ENCODE data around the gene DNAJB1.

Gene DNAJB1

GRCh38 chr19:14529254-14530004, 11.2 kb upstream of the DNAJB1 start, which contains the start of gene TECR:
TSS of gene TECR (plus strand) at chr19:14529594. CDS start at chr19:14529697, 103 bp downstream.
- Histone ChIP-seq H3K4me1 (ENCODE audit: control insufficient read depth, insufficient read depth, low read length) (no peaks in the 10 kb centered on the region), H3K27me3 (ENCODE audit: control insufficient read depth, insufficient read depth, low read length) (no peaks in the 10 kb centered on the region), H3K9me3 (ENCODE audit: control insufficient read depth, low read length) (no peaks in the 10 kb centered on the region), H3K4me3 (ENCODE audit: low read length) (peak within 1 kb of the TSS; percentile 62), H3K36me3 (ENCODE audit: control insufficient read depth, insufficient read depth, low read length) (no peaks in the 10 kb centered on the region), H3K9ac (ENCODE audit: low read length) (peak within 1 kb of the TSS; percentile 77)

DNA sequence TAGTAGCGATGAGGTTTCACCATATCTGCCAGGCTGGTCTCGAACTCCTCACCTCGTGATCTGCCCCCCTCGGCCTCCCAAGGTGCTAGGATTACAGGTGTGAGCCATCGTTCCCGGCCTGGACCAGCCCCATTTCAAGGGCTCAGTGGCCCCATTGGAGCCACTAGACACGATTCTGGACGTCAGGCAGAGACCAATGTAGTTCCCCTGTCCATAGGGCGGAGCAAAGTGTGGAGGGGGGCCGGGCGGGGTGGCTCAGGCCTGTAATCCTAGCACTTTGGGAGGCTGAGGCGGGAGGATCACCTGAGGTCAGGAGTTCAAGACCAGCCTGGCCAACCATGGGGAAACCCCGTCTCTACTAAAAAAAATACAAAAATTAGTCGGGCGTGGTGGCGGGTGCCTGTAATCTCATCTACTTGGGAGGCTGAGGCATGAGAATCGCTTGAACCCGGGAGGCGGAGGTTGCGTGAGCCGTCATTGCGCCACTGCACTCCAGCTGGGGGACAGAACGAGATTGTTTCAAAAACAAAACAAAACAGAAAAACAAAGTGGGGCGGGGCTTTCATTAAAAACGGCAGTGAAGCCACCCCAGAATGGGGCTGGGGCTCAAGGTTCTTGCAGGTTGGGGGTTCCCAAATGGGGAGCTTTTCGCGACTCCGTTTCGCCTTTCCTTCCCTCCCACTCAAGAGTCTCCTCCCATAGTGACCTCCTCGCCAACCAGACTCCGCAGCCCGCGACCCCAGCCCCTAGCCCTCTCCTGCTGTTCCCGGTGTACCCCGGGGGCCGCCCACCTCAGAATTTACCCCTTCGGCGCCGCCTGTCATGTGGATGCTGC, 10.4 kb upstream of the DNAJB1 start:
- Histone ChIP-seq H3K9me3 (ENCODE audit: control insufficient read depth, low read length) (no peaks in the 10 kb centered on the region), H3K27me3 (ENCODE audit: control insufficient read depth, insufficient read depth, low read length) (no peaks in the 10 kb centered on the region), H3K9ac (ENCODE audit: low read length) (peak overlapping the region; percentile 70), H3K4me3 (ENCODE audit: low read length) (peak overlapping the region; percentile 62), H3K36me3 (ENCODE audit: control insufficient read depth, insufficient read depth, low read length) (no peaks in the 10 kb centered on the region), H3K4me1 (ENCODE audit: control insufficient read depth, insufficient read depth, low read length) (no peaks in the 10 kb centered on the region)

- no peaks in the 10 kb centered on the region for H3K36me3 ChIP-seq (ENCODE audit: control insufficient read depth, insufficient read depth, low read length)
- H3K9ac ChIP-seq (ENCODE audit: low read length) = no peak overlapping the region
- no peaks in the 10 kb centered on the region for H3K27me3 ChIP-seq (ENCODE audit: control insufficient read depth, insufficient read depth, low read length)
- H3K4me1 ChIP-seq (ENCODE audit: control insufficient read depth, insufficient read depth, low read length) = peaks cover 15% of the 10 kb centered on the region
- no peaks in the 10 kb centered on the region for H3K9me3 ChIP-seq (ENCODE audit: control insufficient read depth, low read length)
- no peak overlapping the region for H3K4me3 ChIP-seq (ENCODE audit: low read length)
These were observed 8.2 kb upstream of the DNAJB1 start for GRCh38 chr19:14526423-14526822.

GRCh38 chr19:14525729-14526128, 7.5 kb upstream of the DNAJB1 start:
- Histone ChIP-seq H3K27me3 (ENCODE audit: control insufficient read depth, insufficient read depth, low read length) (no peaks in the 10 kb centered on the region), H3K4me1 (ENCODE audit: control insufficient read depth, insufficient read depth, low read length) (peaks cover 16% of the 10 kb centered on the region), H3K4me3 (ENCODE audit: low read length) (no peak overlapping the region), H3K9me3 (ENCODE audit: control insufficient read depth, low read length) (no peaks in the 10 kb centered on the region), H3K9ac (ENCODE audit: low read length) (no peak overlapping the region), H3K36me3 (ENCODE audit: control insufficient read depth, insufficient read depth, low read length) (no peaks in the 10 kb centered on the region)

DNA sequence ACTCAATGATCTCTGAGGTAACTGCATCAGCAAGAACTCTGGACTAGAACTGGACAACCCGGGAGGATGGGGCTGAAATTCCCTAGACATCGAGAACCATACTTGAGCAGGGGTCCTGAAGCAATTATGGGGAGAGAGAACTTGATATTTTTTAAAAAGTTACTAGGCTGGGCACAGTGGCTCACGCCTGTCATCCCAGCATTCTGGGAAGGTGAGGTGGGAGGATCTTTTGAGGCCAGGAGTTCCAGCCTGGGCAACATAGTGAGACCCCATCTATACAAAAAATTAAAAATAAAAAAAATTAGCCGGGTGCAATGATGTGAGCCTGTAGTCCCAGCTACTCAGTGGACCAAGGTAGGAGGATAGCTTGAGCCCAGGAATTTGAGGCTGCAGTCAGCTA, 2.3 kb upstream of the DNAJB1 start:
- H3K4me1 ChIP-seq (ENCODE audit: control insufficient read depth, insufficient read depth, low read length) = peaks cover 42% of the 10 kb centered on the region
- H3K4me3 ChIP-seq (ENCODE audit: low read length) = no peak overlapping the region
- H3K36me3 ChIP-seq (ENCODE audit: control insufficient read depth, insufficient read depth, low read length) = peaks cover 3% of the 10 kb centered on the region
- H3K9me3 ChIP-seq (ENCODE audit: control insufficient read depth, low read length) = no peaks in the 10 kb centered on the region
- no peaks in the 10 kb centered on the region for H3K27me3 ChIP-seq (ENCODE audit: control insufficient read depth, insufficient read depth, low read length)
- no peak overlapping the region for H3K9ac ChIP-seq (ENCODE audit: low read length)

GRCh38 chr19:14519860-14520407, 1.7 kb upstream of the DNAJB1 start:
- no peaks in the 10 kb centered on the region for H3K27me3 ChIP-seq (ENCODE audit: control insufficient read depth, insufficient read depth, low read length)
- no peaks in the 10 kb centered on the region for H3K9me3 ChIP-seq (ENCODE audit: control insufficient read depth, low read length)
- peaks cover 8% of the 10 kb centered on the region for H3K36me3 ChIP-seq (ENCODE audit: control insufficient read depth, insufficient read depth, low read length)
- H3K9ac ChIP-seq (ENCODE audit: low read length) = peak overlapping the region; percentile 5
- no peak overlapping the region for H3K4me3 ChIP-seq (ENCODE audit: low read length)
- H3K4me1 ChIP-seq (ENCODE audit: control insufficient read depth, insufficient read depth, low read length) = peaks cover 48% of the 10 kb centered on the region

DNA sequence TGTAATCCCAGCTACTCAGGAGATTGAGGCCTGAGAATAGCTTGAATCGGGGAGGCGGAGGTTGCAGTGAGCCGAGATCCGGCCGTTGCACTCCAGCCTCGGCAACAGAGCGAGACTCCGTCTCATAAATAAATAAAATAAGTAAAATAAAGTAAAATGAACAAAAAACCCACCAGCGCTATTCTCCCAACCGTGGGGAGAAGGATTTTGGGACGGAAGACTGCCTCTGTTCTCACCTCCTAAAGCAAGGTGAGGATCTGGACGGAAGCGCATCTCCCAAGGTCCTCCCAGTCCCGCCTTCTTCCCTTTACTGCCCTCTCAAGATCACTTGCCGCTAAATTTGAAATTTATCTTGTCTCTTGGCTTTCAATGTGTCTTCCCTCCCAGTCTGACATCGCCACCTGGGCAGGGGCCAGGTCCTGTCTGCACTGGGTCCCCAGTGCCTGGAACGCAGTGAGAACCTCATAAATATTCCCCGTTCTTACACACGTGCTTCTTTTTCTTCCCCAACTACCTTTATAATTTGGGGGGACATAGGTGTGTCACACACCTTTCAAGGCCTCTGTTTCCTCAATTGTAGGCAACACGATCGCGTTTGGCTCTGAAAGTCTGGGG, 1.2 kb upstream of the DNAJB1 start:
- H3K9ac ChIP-seq (ENCODE audit: low read length) = peak overlapping the region; percentile 70
- peaks cover 54% of the 10 kb centered on the region for H3K4me1 ChIP-seq (ENCODE audit: control insufficient read depth, insufficient read depth, low read length)
- no peak overlapping the region for H3K4me3 ChIP-seq (ENCODE audit: low read length)
- H3K27me3 ChIP-seq (ENCODE audit: control insufficient read depth, insufficient read depth, low read length) = no peaks in the 10 kb centered on the region
- H3K9me3 ChIP-seq (ENCODE audit: control insufficient read depth, low read length) = no peaks in the 10 kb centered on the region
- peaks cover 14% of the 10 kb centered on the region for H3K36me3 ChIP-seq (ENCODE audit: control insufficient read depth, insufficient read depth, low read length)

DNA sequence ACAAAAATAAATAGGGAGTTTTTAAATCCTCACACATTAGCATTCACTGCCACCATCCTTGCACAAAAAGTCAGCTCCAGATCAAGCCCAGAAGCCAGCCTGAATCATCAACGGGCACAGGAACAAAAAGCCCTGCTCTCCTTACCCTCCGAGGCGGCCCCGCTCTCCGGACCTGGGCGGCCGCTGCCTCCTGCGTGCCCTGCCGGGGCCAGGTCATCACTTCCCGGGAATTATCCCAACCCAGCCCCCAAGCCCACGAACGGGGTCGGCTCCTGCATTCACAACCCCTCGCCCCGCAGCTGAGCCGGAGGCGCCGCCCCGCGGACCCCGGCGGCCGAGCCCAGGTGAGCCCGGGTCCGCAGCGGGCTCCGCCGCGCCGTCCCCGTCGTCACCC, 754 bp downstream of the DNAJB1 start:
- Histone ChIP-seq H3K4me1 (ENCODE audit: control insufficient read depth, insufficient read depth, low read length) (peaks cover 54% of the 10 kb centered on the region), H3K9me3 (ENCODE audit: control insufficient read depth, low read length) (no peaks in the 10 kb centered on the region), H3K9ac (ENCODE audit: low read length) (peak overlapping the region; percentile 98), H3K36me3 (ENCODE audit: control insufficient read depth, insufficient read depth, low read length) (peaks cover 15% of the 10 kb centered on the region), H3K27me3 (ENCODE audit: control insufficient read depth, insufficient read depth, low read length) (no peaks in the 10 kb centered on the region), H3K4me3 (ENCODE audit: low read length) (peak overlapping the region; percentile 7)

GRCh38 chr19:14516746-14517438, 1.3 kb downstream of the DNAJB1 start:
- H3K4me3 ChIP-seq (ENCODE audit: low read length) = peak overlapping the region; percentile 7
- H3K4me1 ChIP-seq (ENCODE audit: control insufficient read depth, insufficient read depth, low read length) = peaks cover 48% of the 10 kb centered on the region
- peaks cover 15% of the 10 kb centered on the region for H3K36me3 ChIP-seq (ENCODE audit: control insufficient read depth, insufficient read depth, low read length)
- H3K9me3 ChIP-seq (ENCODE audit: control insufficient read depth, low read length) = no peaks in the 10 kb centered on the region
- H3K27me3 ChIP-seq (ENCODE audit: control insufficient read depth, insufficient read depth, low read length) = no peaks in the 10 kb centered on the region
- peak overlapping the region; percentile 98 for H3K9ac ChIP-seq (ENCODE audit: low read length)

GRCh38 chr19:14516048-14516534, 2.1 kb downstream of the DNAJB1 start:
- no peaks in the 10 kb centered on the region for H3K9me3 ChIP-seq (ENCODE audit: control insufficient read depth, low read length)
- no peaks in the 10 kb centered on the region for H3K27me3 ChIP-seq (ENCODE audit: control insufficient read depth, insufficient read depth, low read length)
- H3K9ac ChIP-seq (ENCODE audit: low read length) = peak overlapping the region; percentile 98
- H3K36me3 ChIP-seq (ENCODE audit: control insufficient read depth, insufficient read depth, low read length) = peaks cover 15% of the 10 kb centered on the region
- H3K4me1 ChIP-seq (ENCODE audit: control insufficient read depth, insufficient read depth, low read length) = peaks cover 42% of the 10 kb centered on the region
- H3K4me3 ChIP-seq (ENCODE audit: low read length) = peak overlapping the region; percentile 7

GRCh38 chr19:14515501-14516047, 2.6 kb downstream of the DNAJB1 start:
- H3K4me3 ChIP-seq (ENCODE audit: low read length) = peak overlapping the region; percentile 7
- no peaks in the 10 kb centered on the region for H3K9me3 ChIP-seq (ENCODE audit: control insufficient read depth, low read length)
- peaks cover 15% of the 10 kb centered on the region for H3K36me3 ChIP-seq (ENCODE audit: control insufficient read depth, insufficient read depth, low read length)
- H3K4me1 ChIP-seq (ENCODE audit: control insufficient read depth, insufficient read depth, low read length) = peaks cover 44% of the 10 kb centered on the region
- H3K27me3 ChIP-seq (ENCODE audit: control insufficient read depth, insufficient read depth, low read length) = no peaks in the 10 kb centered on the region
- peak overlapping the region; percentile 98 for H3K9ac ChIP-seq (ENCODE audit: low read length)
